Activated naive CD4-positive, alpha-beta T cell treated with anti-CD3 and anti-CD28 coated beads for 36 hours (primary cell): Measurements from ENCODE around the gene ROM1. TPM values are rescaled to one million over a fixed set of nuclear protein-coding genes. Genes with fewer than 3 reads are reported as not detected.
"Not testable (repeated sequence)": the region's sequence is repeated elsewhere in the genome, so short reads cannot be mapped to it uniquely, and the experiment has no call there.

Experiments
- CTCF ChIA-PET: fragments of 350-600 bp; sonication (Branson Sonifier 250); formaldehyde crosslinking; loops from one replicate; lab custom pipeline; 2021; ENCODE audit warnings: antibody characterized with exemption; lab: Charles Lee
- DNase-seq: peaks from one replicate; pipeline ENCODE4 v3.0.0-alpha.2; 2020
- H3K27ac Mint-ChIP-seq: one replicate; pipeline ENCODE4 v1.8.0; 2021; ENCODE audit warnings: mild to moderate bottlenecking, mixed read lengths
- H3K27me3 Mint-ChIP-seq: one replicate; pipeline ENCODE4 v1.8.0; 2021; ENCODE audit warnings: low read depth, mixed read lengths
- H3K36me3 Mint-ChIP-seq: one replicate; pipeline ENCODE4 v1.8.0; 2021; ENCODE audit warnings: low read depth, mixed read lengths
- H3K4me1 Mint-ChIP-seq: one replicate; pipeline ENCODE4 v1.8.0; 2021; ENCODE audit warnings: low read depth, mixed read lengths
- H3K4me3 Mint-ChIP-seq: one replicate; pipeline ENCODE4 v1.8.0; 2021; ENCODE audit warnings: mild to moderate bottlenecking, moderate library complexity, mixed read lengths
- H3K9me3 Mint-ChIP-seq: one replicate; pipeline ENCODE4 v1.8.0; 2021; ENCODE audit warnings: mixed read lengths
- intact Hi-C: fragments of 100-400 bp; cut with micrococcal nuclease; formaldehyde crosslinking; loops from one replicate; pipeline ENCODE4 v1.15.1; 2023
- total RNA-seq, 2 experiments: library from RNA; stranded (reverse); gene quantifications; one replicate each; pipeline ENCODE4 v1.2.3, GENCODE V29; 2021

ROM1 gene
- total RNA-seq, 2 experiments from 2014 or later, result 0.52 to 1.0 TPM

- Mint-ChIP-seq H3K36me3 (peaks cover 25% of the 10 kb centered on the region), H3K4me1 (peaks cover 34% of the 10 kb centered on the region), H3K27ac (peak overlapping the region; percentile 95), H3K9me3 (no peaks in the 10 kb centered on the region), H3K4me3 (peak overlapping the region; percentile 99), H3K27me3 (no peaks in the 10 kb centered on the region)
- intact Hi-C loops, result loop anchor here (1.0 to 2.0 kb wide), 8 partner anchors 18 to 193 kb away; partner anchors contain the start of genes C11orf98, CSKMT, EML3 and TUT1
- CTCF ChIA-PET, result interaction anchor here (1.0 kb wide), 1 partner anchor 10 kb away, joined by 3 read pairs; no protein-coding TSS in a partner anchor
- DNase-seq, result no peak
These were observed 34.0 kb downstream of the ROM1 start for GRCh38 chr11:62646825-62647608.

- H3K4me1 Mint-ChIP-seq, result peaks cover 38% of the 10 kb centered on the region
- peaks cover 25% of the 10 kb centered on the region for H3K36me3 Mint-ChIP-seq
- H3K4me3 Mint-ChIP-seq, result no peak overlapping the region
- H3K27me3 Mint-ChIP-seq, result no peaks in the 10 kb centered on the region
- CTCF ChIA-PET, result no interaction called here
- H3K9me3 Mint-ChIP-seq, result no peaks in the 10 kb centered on the region
- no peak for DNase-seq
- intact Hi-C loops, result loop anchor here (2.0 kb wide), 2 partner anchors 17 to 73 kb away; partner anchors contain the start of genes C11orf98 and CSKMT
- H3K27ac Mint-ChIP-seq, result no peak overlapping the region
These were observed 34.5 kb downstream of the ROM1 start for GRCh38 chr11:62647609-62648005.

GRCh38 chr11:62648185-62648966 lies 35.3 kb downstream of the ROM1 start:
- Mint-ChIP-seq H3K27me3 (no peaks in the 10 kb centered on the region), H3K9me3 (no peaks in the 10 kb centered on the region), H3K27ac (no peak overlapping the region), H3K4me3 (no peak overlapping the region), H3K36me3 (peaks cover 23% of the 10 kb centered on the region), H3K4me1 (peaks cover 38% of the 10 kb centered on the region)
- intact Hi-C loops, result no loop called here
- DNase-seq, result no peak
- CTCF ChIA-PET, result interaction anchor here (0.7 kb wide), 1 partner anchor 106 kb away, joined by 3 read pairs; no protein-coding TSS in a partner anchor

- H3K27me3 Mint-ChIP-seq, result no peaks in the 10 kb centered on the region
- intact Hi-C loops, result no loop called here
These were observed 35.9 kb downstream of the ROM1 start for GRCh38 chr11:62648967-62649364.

GRCh38 chr11:62649486-62649885 lies 36.4 kb downstream of the ROM1 start:
- Mint-ChIP-seq H3K4me1 (peaks cover 40% of the 10 kb centered on the region), H3K27ac (no peak overlapping the region), H3K9me3 (no peaks in the 10 kb centered on the region), H3K4me3 (no peak overlapping the region), H3K36me3 (peaks cover 17% of the 10 kb centered on the region), H3K27me3 (no peaks in the 10 kb centered on the region)
- intact Hi-C loops, result no loop called here
- no peak for DNase-seq
- CTCF ChIA-PET, result interaction anchor here (0.7 to 1.3 kb wide), 2 partner anchors 16 to 18 kb away, joined by 3 read pairs; partner anchors contain the start of genes C11orf98 and CSKMT

More at GRCh38 chr11:62648967-62649364, 35.9 kb downstream of the ROM1 start:
- CTCF ChIA-PET, result interaction anchor here (0.7 kb wide), 2 partner anchors 16 to 106 kb away, joined by 3 read pairs; partner anchors contain the start of genes C11orf98 and CSKMT
- H3K36me3 Mint-ChIP-seq, result peaks cover 22% of the 10 kb centered on the region
- H3K4me3 Mint-ChIP-seq, result no peak overlapping the region
- no peaks in the 10 kb centered on the region for H3K9me3 Mint-ChIP-seq
- no peak for DNase-seq
- peaks cover 41% of the 10 kb centered on the region for H3K4me1 Mint-ChIP-seq
- H3K27ac Mint-ChIP-seq, result no peak overlapping the region

GRCh38 chr11:62650283-62650682 lies 37.2 kb downstream of the ROM1 start:
- peaks cover 35% of the 10 kb centered on the region for H3K4me1 Mint-ChIP-seq
- H3K27ac Mint-ChIP-seq, DNase-seq, H3K27me3 Mint-ChIP-seq, H3K4me3 Mint-ChIP-seq, intact Hi-C loops, H3K9me3 Mint-ChIP-seq: not testable (repeated sequence)
- H3K36me3 Mint-ChIP-seq, result peaks cover 14% of the 10 kb centered on the region
- CTCF ChIA-PET, result interaction anchor here (1.3 kb wide), 1 partner anchor 17 kb away, joined by 3 read pairs; no protein-coding TSS in a partner anchor

- Mint-ChIP-seq H3K27me3 (no peaks in the 10 kb centered on the region), H3K27ac (peak overlapping the region; percentile 87), H3K9me3 (no peaks in the 10 kb centered on the region), H3K4me1 (peaks cover 25% of the 10 kb centered on the region), H3K36me3 (peaks cover 10% of the 10 kb centered on the region), H3K4me3 (peak overlapping the region; percentile 90)
- CTCF ChIA-PET, result interaction anchor here (0.6 to 1.0 kb wide), 3 partner anchors 51 to 189 kb away, joined by 3 read pairs; no protein-coding TSS in a partner anchor
- intact Hi-C loops, result loop anchor here (1.0 to 2.0 kb wide), 7 partner anchors 13 to 74 kb away; partner anchors contain the start of genes C11orf98, CSKMT, HNRNPUL2 and TUT1
- DNase-seq, result peak; percentile 37
These were observed 39.3 kb downstream of the ROM1 start for GRCh38 chr11:62652161-62653006.

- H3K27me3 Mint-ChIP-seq, result no peaks in the 10 kb centered on the region
- peaks cover 10% of the 10 kb centered on the region for H3K36me3 Mint-ChIP-seq
- CTCF ChIA-PET, result interaction anchor here (0.6 to 1.7 kb wide), 3 partner anchors 10 to 177 kb away, joined by 3 to 7 read pairs (median 3); partner anchors contain the start of genes C11orf98, CSKMT and STX5
- no peaks in the 10 kb centered on the region for H3K9me3 Mint-ChIP-seq
- peaks cover 24% of the 10 kb centered on the region for H3K4me1 Mint-ChIP-seq
- peak overlapping the region; percentile 50 for H3K27ac Mint-ChIP-seq
- no peak for DNase-seq
- peak overlapping the region; percentile 58 for H3K4me3 Mint-ChIP-seq
- intact Hi-C loops, result no loop called here
These were observed 41.2 kb downstream of the ROM1 start for GRCh38 chr11:62654297-62654696.

GRCh38 chr11:62656796-62657429 lies 43.9 kb downstream of the ROM1 start:
- H3K4me1 Mint-ChIP-seq, result peaks cover 15% of the 10 kb centered on the region
- no peak overlapping the region for H3K4me3 Mint-ChIP-seq
- H3K9me3 Mint-ChIP-seq, result no peaks in the 10 kb centered on the region
- no peaks in the 10 kb centered on the region for H3K27me3 Mint-ChIP-seq
- H3K36me3 Mint-ChIP-seq, result no peaks in the 10 kb centered on the region
- intact Hi-C loops, result no loop called here
- no peak overlapping the region for H3K27ac Mint-ChIP-seq
- DNase-seq, result no peak
- CTCF ChIA-PET, result interaction anchor here (0.9 to 1.1 kb wide), 4 partner anchors 11 to 130 kb away, joined by 3 to 4 read pairs (median 3); partner anchors contain the start of genes GANAB and TUT1

GRCh38 chr11:62664405-62665074 lies 51.5 kb downstream of the ROM1 start:
- Mint-ChIP-seq H3K27me3 (no peaks in the 10 kb centered on the region), H3K4me3 (peak overlapping the region; percentile 98), H3K4me1 (peaks cover 36% of the 10 kb centered on the region), H3K9me3 (no peaks in the 10 kb centered on the region), H3K27ac (peak overlapping the region; percentile 88), H3K36me3 (peaks cover 32% of the 10 kb centered on the region)
- intact Hi-C loops, result loop anchor here (1.0 to 2.0 kb wide), 7 partner anchors 11 to 177 kb away; partner anchors contain the start of genes EML3, GANAB, INTS5 and TUT1
- CTCF ChIA-PET, result interaction anchor here (0.6 to 2.4 kb wide), 13 partner anchors 9 to 1721 kb away, joined by 3 to 10 read pairs (median 4); partner anchors contain the start of gene TUT1
- DNase-seq, result peak; percentile 74
